Activated CD8-positive, alpha-beta memory T cell treated with anti-CD3 and anti-CD28 coated beads, Interleukin-2, amount 50 U/mL, for 1 hour (primary cell): Measurements from ENCODE around the gene BSPRY.

ENCODE experiments used
- DNase-seq: peaks from one replicate; pipeline ENCODE4 v3.0.0-alpha.2; 2020; ENCODE audit errors: extremely low read depth

BSPRY gene

GRCh38 chr9:113349445-113350094 lies at the start of gene BSPRY:
TSS of gene BSPRY (plus strand) at chr9:113349541. CDS start at chr9:113349580, 39 bp downstream.
- no peak for DNase-seq

- no peak for DNase-seq
Observed at GRCh38 chr9:113299800-113300292, 49.5 kb upstream of the BSPRY start.

- no peak for DNase-seq
Observed at GRCh38 chr9:113301548-113301947, 47.8 kb upstream of the BSPRY start.

GRCh38 chr9:113302792-113303418 lies 46.4 kb upstream of the BSPRY start, which contains the start of gene RNF183:
TSS of gene RNF183 (minus strand) at chr9:113303376. CDS start at chr9:113298184, 5,192 bp downstream.
- DNase-seq: no peak

- no peak for DNase-seq
Observed at GRCh38 chr9:113306566-113306965, 42.8 kb upstream of the BSPRY start.

- DNase-seq: no peak
Observed at GRCh38 chr9:113307396-113307975, 41.9 kb upstream of the BSPRY start.

GRCh38 chr9:113309204-113309813 lies 40.0 kb upstream of the BSPRY start:
- DNase-seq: no peak

- DNase-seq: no peak
Observed at GRCh38 chr9:113310538-113310937, 38.8 kb upstream of the BSPRY start.

GRCh38 chr9:113311961-113312360 lies 37.4 kb upstream of the BSPRY start:
- DNase-seq: no peak

- no peak for DNase-seq
Observed at GRCh38 chr9:113313261-113313660, 36.1 kb upstream of the BSPRY start.

GRCh38 chr9:113315231-113315630 lies 34.1 kb upstream of the BSPRY start:
- no peak for DNase-seq

- no peak for DNase-seq
Observed at GRCh38 chr9:113316030-113316429, 33.3 kb upstream of the BSPRY start.

- DNase-seq: no peak
Observed at GRCh38 chr9:113317777-113318176, 31.6 kb upstream of the BSPRY start.

GRCh38 chr9:113319054-113319453 lies 30.3 kb upstream of the BSPRY start:
- no peak for DNase-seq

GRCh38 chr9:113320051-113320450 lies 29.3 kb upstream of the BSPRY start:
- DNase-seq: no peak

GRCh38 chr9:113322671-113323070 lies 26.7 kb upstream of the BSPRY start:
- DNase-seq: no peak

GRCh38 chr9:113326230-113326629 lies 23.1 kb upstream of the BSPRY start:
- no peak for DNase-seq

GRCh38 chr9:113328045-113328782 lies 21.1 kb upstream of the BSPRY start:
- no peak for DNase-seq

- DNase-seq: no peak
Observed at GRCh38 chr9:113331780-113332179, 17.6 kb upstream of the BSPRY start.

- DNase-seq: no peak
Observed at GRCh38 chr9:113337714-113338113, 11.6 kb upstream of the BSPRY start.

GRCh38 chr9:113340011-113340699 lies 9.2 kb upstream of the BSPRY start, which contains the start of gene WDR31:
TSS of gene WDR31 (minus strand) at chr9:113340275. CDS start at chr9:113332022, 8,253 bp downstream.
- peak; percentile 29 for DNase-seq
